ENCODE data around the gene BCL2L13. TPM values are rescaled to one million over a fixed set of nuclear protein-coding genes. Genes with fewer than 3 reads are reported as not detected.

BCL2L13 gene
- total RNA-seq, 1 experiment from 2014 or later: 26.0 TPM

DNA sequence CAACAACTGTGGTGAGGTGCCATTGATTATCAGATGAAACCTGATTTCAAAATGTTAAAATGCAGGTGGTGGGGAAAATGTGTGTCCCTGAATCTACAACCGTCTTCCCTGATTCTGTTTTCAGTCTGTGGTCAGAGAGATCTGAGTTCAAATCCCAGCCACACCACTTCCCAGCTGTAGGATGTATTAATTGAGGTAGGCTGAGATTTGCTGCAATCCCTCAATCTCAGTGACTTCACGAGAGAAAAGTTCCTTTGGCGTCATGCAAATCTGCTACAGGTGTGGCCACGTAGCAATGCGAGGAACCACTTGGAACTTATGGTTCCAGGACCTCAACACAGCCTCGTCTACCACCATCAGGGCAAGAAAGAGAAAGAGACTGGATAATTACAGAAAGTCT, 56.2 kb downstream of the BCL2L13 start:
- Histone ChIP-seq H3K56ac (ENCODE audit: insufficient read length, low read depth, low read length) (no peak overlapping the region), H3K23me2 (ENCODE audit: insufficient read length, low read depth, low read length, poor library complexity, severe bottlenecking) (no peaks in the 10 kb centered on the region), H2BK20ac (ENCODE audit: low read depth, low read length, poor library complexity, severe bottlenecking) (no peak overlapping the region), H2BK5ac (ENCODE audit: insufficient read length, low read length) (no peak overlapping the region), H3K23ac (ENCODE audit: insufficient read length, low read depth, low read length) (no peak overlapping the region), H3K18ac (ENCODE audit: insufficient read length, low read depth, low read length) (no peak overlapping the region), H3K79me2 (ENCODE audit: insufficient read depth, low read length) (no peaks in the 10 kb centered on the region; the same call in 1 of the 2 replicates), H3K9me3 (ENCODE audit: control insufficient read depth, low read depth, low read length) (no peaks in the 10 kb centered on the region), H2BK12ac (ENCODE audit: insufficient read length, low read depth, low read length) (no peak overlapping the region), H4K91ac (ENCODE audit: insufficient read length, low read depth, low read length) (no peak overlapping the region), H4K20me1 (ENCODE audit: control insufficient read depth, insufficient read depth, insufficient read length) (no peaks in the 10 kb centered on the region), H3K27me3 (ENCODE audit: insufficient read depth, low read length) (no peaks in the 10 kb centered on the region), H3K14ac (ENCODE audit: insufficient read depth, low read length) (no peak overlapping the region), H3K27ac (ENCODE audit: insufficient read length, low read depth, low read length) (no peak overlapping the region), H4K5ac (ENCODE audit: insufficient read length, low read depth, low read length) (no peak overlapping the region), H3K4me2 (ENCODE audit: insufficient read depth, insufficient read length, low read length) (no peak overlapping the region), H3T11ph (ENCODE audit: low read length) (no peak overlapping the region), H3K4ac (ENCODE audit: low read depth, low read length) (no peak overlapping the region), H2BK120ac (ENCODE audit: low read depth, low read length, poor library complexity, severe bottlenecking) (no peak overlapping the region), H2AFZ (ENCODE audit: low read length) (no peak overlapping the region), H3K9ac (ENCODE audit: extremely low read depth, insufficient read length, low read length) (no peak overlapping the region), H2AK5ac (ENCODE audit: insufficient read length, low read length) (no peak overlapping the region), H2BK15ac (ENCODE audit: low read depth, low read length) (no peak overlapping the region), H4K8ac (replicated peaks; ENCODE audit: insufficient read length, low read depth, low read length) (no peak overlapping the region), H3K79me1 (ENCODE audit: insufficient read depth, low read depth, low read length, poor library complexity, severe bottlenecking) (no peaks in the 10 kb centered on the region), H3K4me1 (ENCODE audit: insufficient read depth, low read length) (peaks cover 1% of the 10 kb centered on the region; the same call in 1 of the 2 replicates)
- Mint-ChIP-seq H3K4me1 (peaks cover 4 to 5% of the 10 kb centered on the region in 2 experiments), H3K27me3 (ENCODE audit: low read depth) (no peaks in the 10 kb centered on the region), H3K36me3 (ENCODE audit: insufficient read depth in 1 of 3, low read depth in 3 of 3) (peaks cover 2 to 4% (median 3%) of the 10 kb centered on the region in 3 experiments; a peak in 3 of 7 replicates), H3K4me3 (no peak overlapping the region), H3K9me3 (no peaks in the 10 kb centered on the region), H3K27ac (peak overlapping the region in 1 of 3 experiments; percentile 16; a peak in 1 of 7 replicates)
- TF ChIP-seq, protein P1, sequence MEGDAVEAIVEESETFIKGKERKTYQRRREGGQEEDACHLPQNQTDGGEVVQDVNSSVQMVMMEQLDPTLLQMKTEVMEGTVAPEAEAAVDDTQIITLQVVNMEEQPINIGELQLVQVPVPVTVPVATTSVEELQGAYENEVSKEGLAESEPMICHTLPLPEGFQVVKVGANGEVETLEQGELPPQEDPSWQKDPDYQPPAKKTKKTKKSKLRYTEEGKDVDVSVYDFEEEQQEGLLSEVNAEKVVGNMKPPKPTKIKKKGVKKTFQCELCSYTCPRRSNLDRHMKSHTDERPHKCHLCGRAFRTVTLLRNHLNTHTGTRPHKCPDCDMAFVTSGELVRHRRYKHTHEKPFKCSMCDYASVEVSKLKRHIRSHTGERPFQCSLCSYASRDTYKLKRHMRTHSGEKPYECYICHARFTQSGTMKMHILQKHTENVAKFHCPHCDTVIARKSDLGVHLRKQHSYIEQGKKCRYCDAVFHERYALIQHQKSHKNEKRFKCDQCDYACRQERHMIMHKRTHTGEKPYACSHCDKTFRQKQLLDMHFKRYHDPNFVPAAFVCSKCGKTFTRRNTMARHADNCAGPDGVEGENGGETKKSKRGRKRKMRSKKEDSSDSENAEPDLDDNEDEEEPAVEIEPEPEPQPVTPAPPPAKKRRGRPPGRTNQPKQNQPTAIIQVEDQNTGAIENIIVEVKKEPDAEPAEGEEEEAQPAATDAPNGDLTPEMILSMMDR (conservative IDR thresholded peaks at IDR 0.05): no peak
- no CpG with 5 or more reads among the region's 6 CpGs for WGBS (ENCODE audit: extremely low coverage, insufficient read length, low lambda C conversion rate)
- DNase-seq: no peak
